NT2/D1 (cell line): ENCODE data around the gene MFAP3L.

ENCODE experiments used
- DNase-seq: peaks from one replicate; pipeline ENCODE4 v3.0.0-alpha.2; 2011; ENCODE audit warnings: low read depth, low spot score
- H3K27me3 ChIP-seq: 2 replicates; pipeline ENCODE4 v1.6.0; 2011; ENCODE audit warnings: mild to moderate bottlenecking; ENCODE audit not compliant: insufficient read length, insufficient read depth
- H3K36me3 ChIP-seq: 2 replicates; pipeline ENCODE4 v1.6.1; 2011; ENCODE audit warnings: mild to moderate bottlenecking, low read length, mixed read lengths; ENCODE audit not compliant: insufficient read depth, insufficient read length
- H3K4me1 ChIP-seq: 2 replicates; pipeline ENCODE4 v1.5.1; 2011; ENCODE audit not compliant: insufficient read depth, insufficient read length
- H3K4me3 ChIP-seq: 2 replicates; pipeline ENCODE4 v1.5.1; 2011; ENCODE audit warnings: low read depth; ENCODE audit not compliant: insufficient read length
- H3K9ac ChIP-seq: 2 replicates; pipeline ENCODE4 v1.6.0; 2011; ENCODE audit warnings: low read depth; ENCODE audit not compliant: insufficient read length
- H3K9me3 ChIP-seq: 2 replicates; pipeline ENCODE4 v1.5.1; 2011; ENCODE audit warnings: mild to moderate bottlenecking, low read length; ENCODE audit not compliant: insufficient read depth
- SUZ12 ChIP-seq: IDR thresholded peaks from 2 replicates; pipeline ENCODE4 v1.6.1; 2011; ENCODE audit not compliant: insufficient read length, insufficient read depth; ENCODE audit errors: extremely low read depth
- YY1 ChIP-seq: IDR thresholded peaks from 2 replicates; pipeline ENCODE4 v1.6.1; 2011; ENCODE audit not compliant: insufficient read length, insufficient read depth
- ZNF274 ChIP-seq: IDR thresholded peaks from 2 replicates; pipeline ENCODE4 v1.6.1; 2011; ENCODE audit warnings: mild to moderate bottlenecking, low read depth, low read length

Gene MFAP3L

GRCh38 chr4:169941141-169941540, 85.1 kb downstream of the MFAP3L start:
- Histone ChIP-seq H3K36me3 (no peaks in the 10 kb centered on the region), H3K9ac (no peak overlapping the region), H3K4me3 (no peak overlapping the region), H3K9me3 (peaks cover 23% of the 10 kb centered on the region; the same call in 1 of the 2 replicates), H3K4me1 (no peaks in the 10 kb centered on the region), H3K27me3 (no peaks in the 10 kb centered on the region)
- DNase-seq: no peak
- TF ChIP-seq YY1: no peak

GRCh38 chr4:169940460-169940859, 85.7 kb downstream of the MFAP3L start:
- TF ChIP-seq ZNF274 (no peak), YY1 (no peak), SUZ12 (no peak)
- no peaks in the 10 kb centered on the region for H3K36me3 ChIP-seq
- H3K9ac ChIP-seq: no peak overlapping the region
- no peak overlapping the region for H3K4me3 ChIP-seq
- H3K9me3 ChIP-seq: peaks cover 23% of the 10 kb centered on the region; the same call in 1 of the 2 replicates
- no peaks in the 10 kb centered on the region for H3K27me3 ChIP-seq
- H3K4me1 ChIP-seq: no peaks in the 10 kb centered on the region
- no peak for DNase-seq
